ENCODE data around the gene HOOK2. TPM values are rescaled to one million over a fixed set of nuclear protein-coding genes. Genes with fewer than 3 reads are reported as not detected.

Gene HOOK2
- total and polyA plus RNA-seq, 2 of the 8 experiments (the other 6 are each of a cell fraction or from before 2014, with no cell fraction given) = 23.8 to 63.2 TPM

GRCh38 chr19:12749938-12750521 is 25.3 kb downstream of the HOOK2 start:
- no peak overlapping the region for H3K9ac ChIP-seq (replicated peaks in 1 of 4; ENCODE audit: extremely low read depth in 1 of 4, low read depth in 3 of 4, low read length in 3 of 4)
- H2BK15ac ChIP-seq (ENCODE audit: low read length) = no peak overlapping the region
- peak overlapping the region; percentile 42; the same call in 1 of the 2 replicates for H4K8ac ChIP-seq (ENCODE audit: extremely low read depth, insufficient read depth, low read length)
- H2BK20ac ChIP-seq (ENCODE audit: low read length) = no peak overlapping the region
- no peak overlapping the region for H3K18ac ChIP-seq (ENCODE audit: extremely low read depth, low read length)
- CTCF ChIA-PET (ENCODE audit: partially characterized antibody) = interaction anchor here (1.1 to 4.8 kb wide), 7 partner anchors 10 to 215 kb away, joined by 3 to 56 read pairs (median 4); no protein-coding TSS in a partner anchor
- no peak overlapping the region for H2BK5ac ChIP-seq (ENCODE audit: low read depth, low read length)
- H2BK12ac ChIP-seq (ENCODE audit: low read depth, low read length) = no peak overlapping the region
- H3K23ac ChIP-seq (ENCODE audit: insufficient read length) = no peak overlapping the region
- WGBS, 2 experiments (ENCODE audit: extremely low coverage in 1 of 2, insufficient coverage in 1 of 2, insufficient read length in 1 of 2, insufficient replicate concordance in 2 of 2, low coverage in 1 of 2, low lambda C conversion rate in 2 of 2, missing lambda C conversion rate in 1 of 2) = 75% methylated on average over 24 of the region's 24 CpGs; no CpG with 5 or more reads in 1 of the 2 experiments
- peaks cover 2 to 16% (median 10%) of the 10 kb centered on the region in 4 experiments; a peak in 6 of 8 replicates for H3K36me3 ChIP-seq (ENCODE audit: control insufficient read depth in 2 of 4, insufficient read depth in 4 of 4, low read length in 3 of 4)
- H2AK5ac ChIP-seq (ENCODE audit: low read depth, low read length) = no peak overlapping the region
- H3K79me2 ChIP-seq (ENCODE audit: control insufficient read depth in 1 of 2, insufficient read depth in 2 of 2, low read length in 2 of 2) = no peaks in the 10 kb centered on the region
- no peak overlapping the region for H3K56ac ChIP-seq (replicated peaks; ENCODE audit: insufficient read length, low read depth, low read length)
- H3K79me1 ChIP-seq (ENCODE audit: low read depth, low read length) = no peaks in the 10 kb centered on the region
- DNase-seq (ENCODE audit: low read depth in 1 of 2, low spot score in 2 of 2) (no peak), FAIRE-seq (no peak)
- no peak overlapping the region for H2BK120ac ChIP-seq (replicated peaks; ENCODE audit: low read depth, low read length)
- H3K4me2 ChIP-seq (ENCODE audit: insufficient read depth in 1 of 2, low read depth in 2 of 2, low read length in 2 of 2) = no peak overlapping the region; a peak in 1 of 4 replicates
- H3K4me1 ChIP-seq (replicated peaks in 1 of 4; ENCODE audit: control insufficient read depth in 3 of 4, insufficient read depth in 4 of 4, low read length in 3 of 4) = peaks cover 0 to 10% (median 4%) of the 10 kb centered on the region in 4 experiments; a peak in 4 of 7 replicates
- peaks cover 0 to 4% of the 10 kb centered on the region in 2 experiments for H4K20me1 ChIP-seq (replicated peaks in 1 of 2; ENCODE audit: control insufficient read depth in 1 of 2, insufficient read depth in 2 of 2, low read length in 2 of 2)
- no peaks in the 10 kb centered on the region; a peak in 3 of 7 replicates for H3K27me3 ChIP-seq (replicated peaks in 1 of 4; ENCODE audit: control insufficient read depth in 3 of 4, extremely low read depth in 1 of 4, insufficient read depth in 3 of 4, low read length in 3 of 4)
- POLR2A ChIA-PET (ENCODE audit: partially characterized antibody) = interaction anchor here (1.4 to 10.3 kb wide), 8 partner anchors 13 to 52 kb away, joined by 3 to 104 read pairs (median 6); partner anchors contain the start of genes GET3, THSD8, TNPO2 and TRIR
- no peak overlapping the region for H2AFZ ChIP-seq (ENCODE audit: low read length)
- no peak overlapping the region for H3K4me3 ChIP-seq (ENCODE audit: extremely low read depth in 1 of 4, insufficient read depth in 2 of 4, low read depth in 3 of 4, low read length in 4 of 4)
- H3K27ac ChIP-seq (ENCODE audit: low read depth, low read length) = no peak overlapping the region
- no peak for TF ChIP-seq SRF (IDR thresholded peaks at IDR 0.05; ENCODE audit: low read depth, low read length)
- no peak for TF ChIP-seq POLR2AphosphoS5 (IDR thresholded peaks at IDR 0.05; ENCODE audit: low read depth, low read length)
- no peak for TF ChIP-seq RBBP5 (IDR thresholded peaks at IDR 0.05; ENCODE audit: borderline replicate concordance, low read depth, low read length)
- no peak for TF ChIP-seq BRCA1 (IDR thresholded peaks at IDR 0.05; ENCODE audit: low read depth, low read length)
- TF ChIP-seq SIRT6 (IDR thresholded peaks at IDR 0.05; ENCODE audit: low read length) = no peak
- no peak for TF ChIP-seq SP4 (IDR thresholded peaks at IDR 0.05; ENCODE audit: low read length)
- no peak overlapping the region for H3K14ac ChIP-seq (ENCODE audit: insufficient read length)
- H3K4ac ChIP-seq (replicated peaks; ENCODE audit: insufficient read length, low read depth, low read length) = no peak overlapping the region
- no peaks in the 10 kb centered on the region for H3K9me3 ChIP-seq (ENCODE audit: insufficient read depth in 2 of 2, low read depth in 1 of 2, low read length in 1 of 2)
- H3K23me2 ChIP-seq (ENCODE audit: low read depth, low read length) = peaks cover 8% of the 10 kb centered on the region
- no peak overlapping the region for H4K91ac ChIP-seq (replicated peaks; ENCODE audit: insufficient read length, low read length)
- H4K5ac ChIP-seq (ENCODE audit: insufficient read length, low read depth, low read length) = no peak overlapping the region
